HEK293 (cell line): ENCODE results near the gene TGIF1.

Source experiments
- GLI2 ChIP-seq: fragments of 450-650 bp; formaldehyde crosslinking; IDR thresholded peaks from 2 replicates; pipeline ENCODE4; 2017; ENCODE audit warnings: missing biosample characterization, missing genetic modification characterization, low read depth, borderline replicate concordance
- HOXA7 ChIP-seq: sonication (generic); formaldehyde crosslinking; IDR thresholded peaks from 2 replicates; pipeline ENCODE4 v1.8.1; 2022; ENCODE audit warnings: missing genetic modification reagents, borderline replicate concordance
- OSR2 ChIP-seq: fragments of 450-650 bp; formaldehyde crosslinking; IDR thresholded peaks from 2 replicates; pipeline ENCODE4 v1.5.1; 2016; ENCODE audit warnings: missing biosample characterization, missing genetic modification characterization
- SCRT1 ChIP-seq: fragments of 450-650 bp; formaldehyde crosslinking; IDR thresholded peaks from 2 replicates; pipeline ENCODE4 v1.5.1; 2016; ENCODE audit warnings: missing biosample characterization, missing genetic modification characterization, borderline replicate concordance
- SP2 ChIP-seq: fragments of 450-650 bp; formaldehyde crosslinking; IDR thresholded peaks from 2 replicates; pipeline ENCODE4 v1.5.1; 2016; ENCODE audit warnings: missing biosample characterization, missing genetic modification characterization
- SP7 ChIP-seq: fragments of 450-650 bp; formaldehyde crosslinking; IDR thresholded peaks from 2 replicates; pipeline ENCODE4 v1.5.1; 2016; ENCODE audit warnings: missing biosample characterization, missing genetic modification characterization
- ZNF157 ChIP-seq: fragments of 450-650 bp; formaldehyde crosslinking; IDR thresholded peaks from 2 replicates; pipeline ENCODE4 v1.5.1; 2016; ENCODE audit warnings: missing biosample characterization, missing genetic modification characterization
- ZNF266 ChIP-seq: fragments of 450-650 bp; formaldehyde crosslinking; IDR thresholded peaks from 2 replicates; pipeline ENCODE4 v1.5.1; 2016; ENCODE audit warnings: missing biosample characterization, missing genetic modification characterization, low read depth
- ZNF354C ChIP-seq: fragments of 450-650 bp; formaldehyde crosslinking; IDR thresholded peaks from 2 replicates; pipeline ENCODE4 v1.5.1; 2016; ENCODE audit warnings: missing biosample characterization, missing genetic modification characterization, low read depth, borderline replicate concordance
- ZNF404 ChIP-seq: fragments of 450-650 bp; formaldehyde crosslinking; IDR thresholded peaks from 2 replicates; pipeline ENCODE4 v1.5.1; 2017; ENCODE audit warnings: missing biosample characterization, missing genetic modification characterization
- ZNF521 ChIP-seq: fragments of 450-650 bp; formaldehyde crosslinking; IDR thresholded peaks from 2 replicates; pipeline ENCODE4 v1.5.1; 2017; ENCODE audit warnings: missing biosample characterization, mild to moderate bottlenecking, missing genetic modification characterization
- ZNF555 ChIP-seq: fragments of 450-650 bp; formaldehyde crosslinking; conservative IDR thresholded peaks from 2 replicates; pipeline ENCODE4 v1.5.1; 2017; ENCODE audit warnings: missing biosample characterization, mild to moderate bottlenecking, missing genetic modification characterization, inconsistent platforms
- ZNF621 ChIP-seq: fragments of 450-650 bp; formaldehyde crosslinking; IDR thresholded peaks from 2 replicates; pipeline ENCODE4 v1.5.1; 2017; ENCODE audit warnings: missing biosample characterization, missing genetic modification characterization
- ZNF670 ChIP-seq: fragments of 450-650 bp; formaldehyde crosslinking; IDR thresholded peaks from 2 replicates; pipeline ENCODE4 v1.5.1; 2016; ENCODE audit warnings: missing biosample characterization, missing genetic modification characterization, low read depth
- ZXDB ChIP-seq: fragments of 450-650 bp; formaldehyde crosslinking; IDR thresholded peaks from 2 replicates; pipeline ENCODE4 v1.5.1; 2016; ENCODE audit warnings: missing biosample characterization, missing genetic modification characterization
- TF ChIP-seq, protein P1 (sequence below): fragments of 450-650 bp; formaldehyde crosslinking; IDR thresholded peaks from 2 replicates; pipeline ENCODE4 v1.5.1; 2016; ENCODE audit warnings: missing biosample characterization, missing genetic modification characterization
- TF ChIP-seq, protein P2 (sequence below): fragments of 450-650 bp; formaldehyde crosslinking; IDR thresholded peaks from 2 replicates; pipeline ENCODE4 v1.5.1; 2016; ENCODE audit warnings: missing biosample characterization, missing genetic modification characterization, borderline replicate concordance
- TF ChIP-seq, protein P3 (sequence below): fragments of 450-650 bp; formaldehyde crosslinking; IDR thresholded peaks from 2 replicates; pipeline ENCODE4 v1.5.1; 2016; ENCODE audit warnings: missing biosample characterization, missing genetic modification characterization
- TF ChIP-seq, protein P4 (sequence below): fragments of 450-650 bp; formaldehyde crosslinking; IDR thresholded peaks from 2 replicates; pipeline ENCODE4 v1.5.1; 2016; ENCODE audit warnings: missing biosample characterization, missing genetic modification characterization
- TF ChIP-seq, protein P5 (sequence below): fragments of 450-650 bp; formaldehyde crosslinking; IDR thresholded peaks from 2 replicates; pipeline ENCODE4 v1.5.1; 2017; ENCODE audit warnings: missing biosample characterization, missing genetic modification characterization
- TF ChIP-seq, protein P6 (sequence below): fragments of 450-650 bp; formaldehyde crosslinking; IDR thresholded peaks from 2 replicates; pipeline ENCODE4 v1.5.1; 2016; ENCODE audit warnings: missing biosample characterization, missing genetic modification characterization, low read depth
- TF ChIP-seq, protein P7 (sequence below): fragments of 450-650 bp; IDR thresholded peaks from 2 replicates; pipeline ENCODE4 v1.5.1; 2018; ENCODE audit warnings: missing biosample characterization, missing genetic modification characterization
- TF ChIP-seq, protein P8 (sequence below): fragments of 450-650 bp; formaldehyde crosslinking; IDR thresholded peaks from 2 replicates; pipeline ENCODE4 v1.5.1; 2017; ENCODE audit warnings: missing biosample characterization, mild to moderate bottlenecking, missing genetic modification characterization, moderate library complexity

The TGIF1 gene

DNA sequence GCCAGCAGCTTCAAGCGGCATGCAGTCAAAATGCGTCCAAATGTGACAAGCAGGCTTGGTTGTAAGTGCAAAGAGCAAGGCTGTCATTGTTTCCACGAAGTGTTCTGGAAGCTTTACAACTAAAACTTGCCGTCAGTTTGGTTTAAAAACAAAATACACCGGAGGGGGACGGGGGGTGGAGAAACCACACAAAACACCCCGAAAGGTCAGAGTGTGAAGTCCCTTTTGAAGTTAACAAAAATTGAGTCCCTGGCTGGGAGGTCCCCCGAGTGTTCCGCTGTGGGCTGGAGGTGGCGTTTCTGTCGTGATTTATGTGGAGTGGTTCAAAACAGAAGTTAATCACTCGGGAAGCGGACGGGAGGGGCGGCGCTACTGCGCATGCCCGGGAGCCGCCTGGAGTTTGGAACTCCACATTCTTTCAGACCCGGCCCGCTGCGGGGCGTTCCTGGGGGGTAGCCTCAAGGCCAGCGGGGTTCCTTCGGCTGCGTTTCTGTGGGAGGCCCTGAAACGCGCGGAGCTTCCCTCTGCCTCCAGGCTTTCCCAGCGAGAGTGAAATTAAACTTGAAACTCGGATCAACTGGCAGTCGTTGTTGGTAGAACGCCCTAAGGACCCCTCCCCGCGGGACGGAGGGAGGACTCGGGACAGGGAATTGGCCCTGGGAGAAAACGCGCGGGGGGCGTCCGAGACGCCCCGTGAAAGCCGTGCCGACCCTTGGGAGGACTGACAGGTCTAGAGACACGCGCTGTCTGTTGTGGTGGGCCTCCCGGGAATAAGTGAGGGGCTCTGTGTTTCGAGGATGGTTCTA is 1.4 kb downstream of the TGIF1 start (continued):
- TF ChIP-seq, protein P1, sequence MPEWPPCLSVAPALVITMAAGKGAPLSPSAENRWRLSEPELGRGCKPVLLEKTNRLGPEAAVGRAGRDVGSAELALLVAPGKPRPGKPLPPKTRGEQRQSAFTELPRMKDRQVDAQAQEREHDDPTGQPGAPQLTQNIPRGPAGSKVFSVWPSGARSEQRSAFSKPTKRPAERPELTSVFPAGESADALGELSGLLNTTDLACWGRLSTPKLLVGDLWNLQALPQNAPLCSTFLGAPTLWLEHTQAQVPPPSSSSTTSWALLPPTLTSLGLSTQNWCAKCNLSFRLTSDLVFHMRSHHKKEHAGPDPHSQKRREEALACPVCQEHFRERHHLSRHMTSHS: no peak
- TF ChIP-seq, protein P2, sequence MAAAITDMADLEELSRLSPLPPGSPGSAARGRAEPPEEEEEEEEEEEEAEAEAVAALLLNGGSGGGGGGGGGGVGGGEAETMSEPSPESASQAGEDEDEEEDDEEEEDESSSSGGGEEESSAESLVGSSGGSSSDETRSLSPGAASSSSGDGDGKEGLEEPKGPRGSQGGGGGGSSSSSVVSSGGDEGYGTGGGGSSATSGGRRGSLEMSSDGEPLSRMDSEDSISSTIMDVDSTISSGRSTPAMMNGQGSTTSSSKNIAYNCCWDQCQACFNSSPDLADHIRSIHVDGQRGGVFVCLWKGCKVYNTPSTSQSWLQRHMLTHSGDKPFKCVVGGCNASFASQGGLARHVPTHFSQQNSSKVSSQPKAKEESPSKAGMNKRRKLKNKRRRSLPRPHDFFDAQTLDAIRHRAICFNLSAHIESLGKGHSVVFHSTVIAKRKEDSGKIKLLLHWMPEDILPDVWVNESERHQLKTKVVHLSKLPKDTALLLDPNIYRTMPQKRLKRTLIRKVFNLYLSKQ (tag by site-specific recombination): no peak
- TF ChIP-seq SP7 (tag by site-specific recombination) (peak; percentile 71), SCRT1 (tag by site-specific recombination) (no peak), HOXA7 (CRISPR knock-in tag) (no peak), ZNF404 (no peak), OSR2 (tag by site-specific recombination) (peak; percentile 76), GLI2 (tag by site-specific recombination) (no peak), SP2 (tag by site-specific recombination) (peak; percentile 73), ZNF670 (tag by site-specific recombination) (no peak), ZNF157 (tag by site-specific recombination) (no peak), ZNF555 (no peak), ZXDB (tag by site-specific recombination) (peak; percentile 71), ZNF266 (tag by site-specific recombination) (no peak), ZNF354C (tag by site-specific recombination) (no peak), ZNF521 (tag by site-specific recombination) (no peak), ZNF621 (tag by site-specific recombination) (no peak)
- TF ChIP-seq, protein P3, sequence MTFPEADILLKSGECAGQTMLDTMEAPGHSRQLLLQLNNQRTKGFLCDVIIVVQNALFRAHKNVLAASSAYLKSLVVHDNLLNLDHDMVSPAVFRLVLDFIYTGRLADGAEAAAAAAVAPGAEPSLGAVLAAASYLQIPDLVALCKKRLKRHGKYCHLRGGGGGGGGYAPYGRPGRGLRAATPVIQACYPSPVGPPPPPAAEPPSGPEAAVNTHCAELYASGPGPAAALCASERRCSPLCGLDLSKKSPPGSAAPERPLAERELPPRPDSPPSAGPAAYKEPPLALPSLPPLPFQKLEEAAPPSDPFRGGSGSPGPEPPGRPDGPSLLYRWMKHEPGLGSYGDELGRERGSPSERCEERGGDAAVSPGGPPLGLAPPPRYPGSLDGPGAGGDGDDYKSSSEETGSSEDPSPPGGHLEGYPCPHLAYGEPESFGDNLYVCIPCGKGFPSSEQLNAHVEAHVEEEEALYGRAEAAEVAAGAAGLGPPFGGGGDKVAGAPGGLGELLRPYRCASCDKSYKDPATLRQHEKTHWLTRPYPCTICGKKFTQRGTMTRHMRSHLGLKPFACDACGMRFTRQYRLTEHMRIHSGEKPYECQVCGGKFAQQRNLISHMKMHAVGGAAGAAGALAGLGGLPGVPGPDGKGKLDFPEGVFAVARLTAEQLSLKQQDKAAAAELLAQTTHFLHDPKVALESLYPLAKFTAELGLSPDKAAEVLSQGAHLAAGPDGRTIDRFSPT: no peak
- TF ChIP-seq, protein P4, sequence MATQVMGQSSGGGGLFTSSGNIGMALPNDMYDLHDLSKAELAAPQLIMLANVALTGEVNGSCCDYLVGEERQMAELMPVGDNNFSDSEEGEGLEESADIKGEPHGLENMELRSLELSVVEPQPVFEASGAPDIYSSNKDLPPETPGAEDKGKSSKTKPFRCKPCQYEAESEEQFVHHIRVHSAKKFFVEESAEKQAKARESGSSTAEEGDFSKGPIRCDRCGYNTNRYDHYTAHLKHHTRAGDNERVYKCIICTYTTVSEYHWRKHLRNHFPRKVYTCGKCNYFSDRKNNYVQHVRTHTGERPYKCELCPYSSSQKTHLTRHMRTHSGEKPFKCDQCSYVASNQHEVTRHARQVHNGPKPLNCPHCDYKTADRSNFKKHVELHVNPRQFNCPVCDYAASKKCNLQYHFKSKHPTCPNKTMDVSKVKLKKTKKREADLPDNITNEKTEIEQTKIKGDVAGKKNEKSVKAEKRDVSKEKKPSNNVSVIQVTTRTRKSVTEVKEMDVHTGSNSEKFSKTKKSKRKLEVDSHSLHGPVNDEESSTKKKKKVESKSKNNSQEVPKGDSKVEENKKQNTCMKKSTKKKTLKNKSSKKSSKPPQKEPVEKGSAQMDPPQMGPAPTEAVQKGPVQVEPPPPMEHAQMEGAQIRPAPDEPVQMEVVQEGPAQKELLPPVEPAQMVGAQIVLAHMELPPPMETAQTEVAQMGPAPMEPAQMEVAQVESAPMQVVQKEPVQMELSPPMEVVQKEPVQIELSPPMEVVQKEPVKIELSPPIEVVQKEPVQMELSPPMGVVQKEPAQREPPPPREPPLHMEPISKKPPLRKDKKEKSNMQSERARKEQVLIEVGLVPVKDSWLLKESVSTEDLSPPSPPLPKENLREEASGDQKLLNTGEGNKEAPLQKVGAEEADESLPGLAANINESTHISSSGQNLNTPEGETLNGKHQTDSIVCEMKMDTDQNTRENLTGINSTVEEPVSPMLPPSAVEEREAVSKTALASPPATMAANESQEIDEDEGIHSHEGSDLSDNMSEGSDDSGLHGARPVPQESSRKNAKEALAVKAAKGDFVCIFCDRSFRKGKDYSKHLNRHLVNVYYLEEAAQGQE (tag by site-specific recombination): no peak
- TF ChIP-seq, protein P5, sequence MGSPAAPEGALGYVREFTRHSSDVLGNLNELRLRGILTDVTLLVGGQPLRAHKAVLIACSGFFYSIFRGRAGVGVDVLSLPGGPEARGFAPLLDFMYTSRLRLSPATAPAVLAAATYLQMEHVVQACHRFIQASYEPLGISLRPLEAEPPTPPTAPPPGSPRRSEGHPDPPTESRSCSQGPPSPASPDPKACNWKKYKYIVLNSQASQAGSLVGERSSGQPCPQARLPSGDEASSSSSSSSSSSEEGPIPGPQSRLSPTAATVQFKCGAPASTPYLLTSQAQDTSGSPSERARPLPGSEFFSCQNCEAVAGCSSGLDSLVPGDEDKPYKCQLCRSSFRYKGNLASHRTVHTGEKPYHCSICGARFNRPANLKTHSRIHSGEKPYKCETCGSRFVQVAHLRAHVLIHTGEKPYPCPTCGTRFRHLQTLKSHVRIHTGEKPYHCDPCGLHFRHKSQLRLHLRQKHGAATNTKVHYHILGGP (tag by site-specific recombination): no peak
- TF ChIP-seq, protein P6, sequence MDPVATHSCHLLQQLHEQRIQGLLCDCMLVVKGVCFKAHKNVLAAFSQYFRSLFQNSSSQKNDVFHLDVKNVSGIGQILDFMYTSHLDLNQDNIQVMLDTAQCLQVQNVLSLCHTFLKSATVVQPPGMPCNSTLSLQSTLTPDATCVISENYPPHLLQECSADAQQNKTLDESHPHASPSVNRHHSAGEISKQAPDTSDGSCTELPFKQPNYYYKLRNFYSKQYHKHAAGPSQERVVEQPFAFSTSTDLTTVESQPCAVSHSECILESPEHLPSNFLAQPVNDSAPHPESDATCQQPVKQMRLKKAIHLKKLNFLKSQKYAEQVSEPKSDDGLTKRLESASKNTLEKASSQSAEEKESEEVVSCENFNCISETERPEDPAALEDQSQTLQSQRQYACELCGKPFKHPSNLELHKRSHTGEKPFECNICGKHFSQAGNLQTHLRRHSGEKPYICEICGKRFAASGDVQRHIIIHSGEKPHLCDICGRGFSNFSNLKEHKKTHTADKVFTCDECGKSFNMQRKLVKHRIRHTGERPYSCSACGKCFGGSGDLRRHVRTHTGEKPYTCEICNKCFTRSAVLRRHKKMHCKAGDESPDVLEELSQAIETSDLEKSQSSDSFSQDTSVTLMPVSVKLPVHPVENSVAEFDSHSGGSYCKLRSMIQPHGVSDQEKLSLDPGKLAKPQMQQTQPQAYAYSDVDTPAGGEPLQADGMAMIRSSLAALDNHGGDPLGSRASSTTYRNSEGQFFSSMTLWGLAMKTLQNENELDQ (tag by site-specific recombination): no peak
- TF ChIP-seq, protein P7, sequence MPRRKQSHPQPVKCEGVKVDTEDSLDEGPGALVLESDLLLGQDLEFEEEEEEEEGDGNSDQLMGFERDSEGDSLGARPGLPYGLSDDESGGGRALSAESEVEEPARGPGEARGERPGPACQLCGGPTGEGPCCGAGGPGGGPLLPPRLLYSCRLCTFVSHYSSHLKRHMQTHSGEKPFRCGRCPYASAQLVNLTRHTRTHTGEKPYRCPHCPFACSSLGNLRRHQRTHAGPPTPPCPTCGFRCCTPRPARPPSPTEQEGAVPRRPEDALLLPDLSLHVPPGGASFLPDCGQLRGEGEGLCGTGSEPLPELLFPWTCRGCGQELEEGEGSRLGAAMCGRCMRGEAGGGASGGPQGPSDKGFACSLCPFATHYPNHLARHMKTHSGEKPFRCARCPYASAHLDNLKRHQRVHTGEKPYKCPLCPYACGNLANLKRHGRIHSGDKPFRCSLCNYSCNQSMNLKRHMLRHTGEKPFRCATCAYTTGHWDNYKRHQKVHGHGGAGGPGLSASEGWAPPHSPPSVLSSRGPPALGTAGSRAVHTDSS (tag by site-specific recombination): 0 out of 2 replicates have a peak, but pooled peaks have one; percentile 22
- TF ChIP-seq, protein P8, sequence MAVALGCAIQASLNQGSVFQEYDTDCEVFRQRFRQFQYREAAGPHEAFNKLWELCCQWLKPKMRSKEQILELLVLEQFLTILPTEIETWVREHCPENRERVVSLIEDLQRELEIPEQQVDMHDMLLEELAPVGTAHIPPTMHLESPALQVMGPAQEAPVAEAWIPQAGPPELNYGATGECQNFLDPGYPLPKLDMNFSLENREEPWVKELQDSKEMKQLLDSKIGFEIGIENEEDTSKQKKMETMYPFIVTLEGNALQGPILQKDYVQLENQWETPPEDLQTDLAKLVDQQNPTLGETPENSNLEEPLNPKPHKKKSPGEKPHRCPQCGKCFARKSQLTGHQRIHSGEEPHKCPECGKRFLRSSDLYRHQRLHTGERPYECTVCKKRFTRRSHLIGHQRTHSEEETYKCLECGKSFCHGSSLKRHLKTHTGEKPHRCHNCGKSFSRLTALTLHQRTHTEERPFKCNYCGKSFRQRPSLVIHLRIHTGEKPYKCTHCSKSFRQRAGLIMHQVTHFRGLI (tag by site-specific recombination): no peak
